A549 (cell line): ENCODE data around the gene PCARE.

Experiments
- CTCF ChIP-seq: fragments of >200 bp; sonication (Bioruptor Twin); formaldehyde crosslinking; IDR thresholded peaks from 3 replicates; pipeline ENCODE4 v1.5.1; 2016
- EP300 ChIP-seq, 2 experiments: fragments of >200 bp; sonication (Bioruptor Twin); formaldehyde crosslinking; IDR thresholded peaks; 2 replicates in 1 of 2; 3 replicates in 1 of 2; pipeline ENCODE4 v1.6.1; 2016 to 2017
- POLR2A ChIP-seq: IDR thresholded peaks from 2 replicates; pipeline ENCODE4 v1.6.1; 2012; ENCODE audit warnings: mild to moderate bottlenecking, low read length

GRCh38 chr2:29060441-29060840 lies 13.9 kb downstream of the PCARE start:
- TF ChIP-seq EP300 (IDR thresholded peaks at IDR 0.05) (no peak), POLR2A (no peak), CTCF (no peak)
